Bronchial epithelial cell (primary cell): ENCODE measurements around the gene KIF13A. TPM values are rescaled to one million over a fixed set of nuclear protein-coding genes. Genes with fewer than 3 reads are reported as not detected.

ENCODE experiments used
- DNase-seq: peaks from one replicate; pipeline ENCODE4 v3.0.0-alpha.2; 2010; ENCODE audit warnings: low read depth
- FAIRE-seq: peaks from 2 replicates; lab custom pipeline; 2011; peaks lifted over from hg19 to GRCh38; lab: Jason Lieb, UNC
- H3K27me3 ChIP-seq: 2 replicates; pipeline ENCODE4 v1.5.1; 2011; ENCODE audit warnings: low read length; ENCODE audit not compliant: control insufficient read depth, insufficient read depth
- H3K36me3 ChIP-seq: 2 replicates; pipeline ENCODE4 v1.5.1; 2011; ENCODE audit warnings: low read length; ENCODE audit not compliant: control insufficient read depth, insufficient read depth
- H3K4me3 ChIP-seq: 2 replicates; pipeline ENCODE4 v1.5.1; 2011; ENCODE audit warnings: mild to moderate bottlenecking, low read depth, low read length, control low read depth
- CTCF ChIP-seq: IDR thresholded peaks from 2 replicates; pipeline ENCODE4 v1.5.1; 2011; ENCODE audit warnings: mild to moderate bottlenecking, moderate library complexity, low read length, control low read depth, inconsistent platforms; ENCODE audit not compliant: insufficient read depth, severe bottlenecking
- total RNA-seq: library from RNA; depleted of rRNA; stranded (reverse); fragments of >200 nt; gene quantifications from 2 replicates; pipeline ENCODE4 v1.2.1, GENCODE V29; 2014

Gene KIF13A
- total RNA-seq, 1 donor from 2014 or later: 47.4 TPM

GRCh38 chr6:17904491-17905120 lies 82.8 kb downstream of the KIF13A start:
- no peaks in the 10 kb centered on the region for H3K27me3 ChIP-seq
- DNase-seq: no peak
- no peak for TF ChIP-seq CTCF
- no peaks in the 10 kb centered on the region for H3K36me3 ChIP-seq
- FAIRE-seq: no peak
- no peak overlapping the region for H3K4me3 ChIP-seq

GRCh38 chr6:17902974-17903373 lies 84.5 kb downstream of the KIF13A start:
- TF ChIP-seq CTCF: no peak
- DNase-seq (no peak), FAIRE-seq (no peak)
- Histone ChIP-seq H3K4me3 (no peak overlapping the region), H3K36me3 (no peaks in the 10 kb centered on the region), H3K27me3 (no peaks in the 10 kb centered on the region)

GRCh38 chr6:17901493-17901892 lies 85.9 kb downstream of the KIF13A start:
- Histone ChIP-seq H3K4me3 (no peak overlapping the region), H3K36me3 (peaks cover 2% of the 10 kb centered on the region), H3K27me3 (no peaks in the 10 kb centered on the region)
- no peak for FAIRE-seq
- TF ChIP-seq CTCF: no peak
- no peak for DNase-seq

- Histone ChIP-seq H3K4me3 (no peak overlapping the region), H3K36me3 (peaks cover 4% of the 10 kb centered on the region), H3K27me3 (no peaks in the 10 kb centered on the region)
- no peak for TF ChIP-seq CTCF
- FAIRE-seq: no peak
- no peak for DNase-seq
These were observed 87.4 kb downstream of the KIF13A start for GRCh38 chr6:17900011-17900410.

- TF ChIP-seq CTCF: no peak
- DNase-seq (peak; percentile 44), FAIRE-seq (no peak)
- Histone ChIP-seq H3K4me3 (no peak overlapping the region), H3K27me3 (no peaks in the 10 kb centered on the region), H3K36me3 (peaks cover 5% of the 10 kb centered on the region)
These were observed 87.9 kb downstream of the KIF13A start for GRCh38 chr6:17899491-17899890.

- Histone ChIP-seq H3K36me3 (peaks cover 7% of the 10 kb centered on the region), H3K27me3 (no peaks in the 10 kb centered on the region), H3K4me3 (no peak overlapping the region)
- DNase-seq (no peak), FAIRE-seq (no peak)
- no peak for TF ChIP-seq CTCF
These were observed 89.8 kb downstream of the KIF13A start for GRCh38 chr6:17897681-17898080.
